Activated CD8-positive, alpha-beta T cell treated with anti-CD3 and anti-CD28 coated beads for 36 hours (primary cell): Measurements from ENCODE around the gene RPS6KA2. TPM values are rescaled to one million over a fixed set of nuclear protein-coding genes. Genes with fewer than 3 reads are reported as not detected.
"Not testable (repeated sequence)": the region's sequence is repeated elsewhere in the genome, so short reads cannot be mapped to it uniquely, and the experiment has no call there.

Experiments used
- ATAC-seq: fragments of 200-7000 bp; cut with Tn5 transposase; one replicate; pipeline ENCODE4 v1.10.0; 2021; ENCODE audit warnings: mild to moderate bottlenecking, moderate library complexity
- CTCF ChIA-PET: fragments of 350-600 bp; sonication (Branson Sonifier 250); formaldehyde crosslinking; loops from one replicate; lab custom pipeline; 2021; ENCODE audit warnings: antibody characterized with exemption; lab: Charles Lee
- POLR2A ChIA-PET: fragments of 350-600 bp; sonication (Branson Sonifier 250); formaldehyde crosslinking; loops from one replicate; lab custom pipeline; 2021; ENCODE audit warnings: antibody characterized with exemption; lab: Charles Lee
- DNase-seq: peaks from one replicate; pipeline ENCODE4 v3.0.0-alpha.2; 2020
- H3K27ac Mint-ChIP-seq: one replicate; pipeline ENCODE4 v1.8.0; 2021; ENCODE audit warnings: mild to moderate bottlenecking, mixed read lengths
- H3K27me3 Mint-ChIP-seq: one replicate; pipeline ENCODE4 v1.8.0; 2021; ENCODE audit warnings: mixed read lengths
- H3K36me3 Mint-ChIP-seq: one replicate; pipeline ENCODE4 v1.8.0; 2021; ENCODE audit warnings: low read depth, mixed read lengths
- H3K4me1 Mint-ChIP-seq: one replicate; pipeline ENCODE4 v1.8.0; 2021; ENCODE audit warnings: low read depth, mixed read lengths
- H3K4me3 Mint-ChIP-seq: one replicate; pipeline ENCODE4 v1.8.0; 2021; ENCODE audit warnings: mild to moderate bottlenecking, moderate library complexity, mixed read lengths
- H3K9me3 Mint-ChIP-seq: one replicate; pipeline ENCODE4 v1.8.0; 2021; ENCODE audit warnings: mixed read lengths
- CTCF ChIP-seq: fragments of 200-600 bp; IDR thresholded peaks from one replicate; pipeline ENCODE4 v1.8.0; 2022; ENCODE audit warnings: antibody characterized with exemption, mild to moderate bottlenecking
- intact Hi-C: fragments of 100-400 bp; cut with micrococcal nuclease; formaldehyde crosslinking; loops from one replicate; pipeline ENCODE4 v1.10.0; 2022
- total RNA-seq, 2 experiments: library from RNA; stranded (reverse); gene quantifications; one replicate each; pipeline ENCODE4 v1.2.3, GENCODE V29; 2021

The RPS6KA2 gene
- total RNA-seq, 2 experiments from 2014 or later, result 5.8 TPM

- CTCF ChIA-PET, result interaction anchor here (1.8 to 3.1 kb wide), 2 partner anchors 12 to 113 kb away, joined by 6 to 16 read pairs; no protein-coding TSS in a partner anchor
- intact Hi-C loops, result no loop called here
- TF ChIP-seq CTCF, result no peak
- DNase-seq (no peak), ATAC-seq (no peak)
- Mint-ChIP-seq H3K27ac (no peak overlapping the region), H3K27me3 (no peaks in the 10 kb centered on the region), H3K4me1 (peaks cover 2% of the 10 kb centered on the region), H3K36me3 (no peaks in the 10 kb centered on the region), H3K9me3 (no peaks in the 10 kb centered on the region), H3K4me3 (no peak overlapping the region)
- POLR2A ChIA-PET, result no interaction called here
These were observed 237.9 kb downstream of the RPS6KA2 start for GRCh38 chr6:166389119-166389518.

- CTCF ChIA-PET, result interaction anchor here (1.5 to 3.1 kb wide), 4 partner anchors 10 to 113 kb away, joined by 4 to 16 read pairs (median 6); no protein-coding TSS in a partner anchor
- Mint-ChIP-seq H3K4me1 (peaks cover 2% of the 10 kb centered on the region), H3K27ac (no peak overlapping the region), H3K4me3 (no peak overlapping the region), H3K27me3 (no peaks in the 10 kb centered on the region), H3K36me3 (no peaks in the 10 kb centered on the region), H3K9me3 (no peaks in the 10 kb centered on the region)
- TF ChIP-seq CTCF, result no peak
- POLR2A ChIA-PET, result no interaction called here
- intact Hi-C loops, result no loop called here
- no peak for ATAC-seq
- DNase-seq, result no peak
These were observed 238.6 kb downstream of the RPS6KA2 start for GRCh38 chr6:166388290-166389004.

GRCh38 chr6:166387642-166388289 is 239.3 kb downstream of the RPS6KA2 start:
- Mint-ChIP-seq H3K4me3 (no peak overlapping the region), H3K27me3 (no peaks in the 10 kb centered on the region), H3K27ac (no peak overlapping the region), H3K9me3 (no peaks in the 10 kb centered on the region), H3K4me1 (peaks cover 2% of the 10 kb centered on the region), H3K36me3 (no peaks in the 10 kb centered on the region)
- POLR2A ChIA-PET, result no interaction called here
- intact Hi-C loops, result no loop called here
- CTCF ChIA-PET, result interaction anchor here (1.5 to 3.1 kb wide), 4 partner anchors 11 to 112 kb away, joined by 4 to 16 read pairs (median 6); no protein-coding TSS in a partner anchor
- ATAC-seq, result no peak
- no peak for DNase-seq
- no peak for TF ChIP-seq CTCF

- DNase-seq, H3K36me3 Mint-ChIP-seq, H3K27me3 Mint-ChIP-seq, intact Hi-C loops, H3K27ac Mint-ChIP-seq, H3K4me3 Mint-ChIP-seq, ATAC-seq, POLR2A ChIA-PET, H3K9me3 Mint-ChIP-seq, H3K4me1 Mint-ChIP-seq: not testable (repeated sequence)
- CTCF ChIA-PET, result interaction anchor here (1.5 to 3.1 kb wide), 3 partner anchors 12 to 73 kb away, joined by 4 to 16 read pairs (median 6); no protein-coding TSS in a partner anchor
These were observed 240.0 kb downstream of the RPS6KA2 start for GRCh38 chr6:166387098-166387497.

- DNase-seq, result no peak
- Mint-ChIP-seq H3K9me3 (no peaks in the 10 kb centered on the region), H3K36me3 (no peaks in the 10 kb centered on the region), H3K4me3 (no peak overlapping the region), H3K27me3 (no peaks in the 10 kb centered on the region), H3K4me1 (peaks cover 6% of the 10 kb centered on the region), H3K27ac (no peak overlapping the region)
- CTCF ChIA-PET, result no interaction called here
- no peak for TF ChIP-seq CTCF
- intact Hi-C loops, result no loop called here
- POLR2A ChIA-PET, result no interaction called here
- no peak for ATAC-seq
These were observed 240.9 kb downstream of the RPS6KA2 start for GRCh38 chr6:166386111-166386510.
